Neural cell (in vitro differentiated cells): Measurements from ENCODE around the gene CARHSP1. TPM values are rescaled to one million over a fixed set of nuclear protein-coding genes. Genes with fewer than 3 reads are reported as not detected.

ENCODE experiments used
- H2AFZ ChIP-seq: fragments of 200-600, 300-800 bp; sonication (generic), shearing (Covaris generic); 2 replicates; pipeline ENCODE4 v1.6.0; 2014; ENCODE audit warnings: low read depth, mild to moderate bottlenecking, antibody characterized with exemption, low read length, moderate library complexity
- H3F3A ChIP-seq: fragments of 200-600 bp; shearing (Covaris generic); 2 replicates; pipeline ENCODE4 v1.6.1; 2016; ENCODE audit warnings: mild to moderate bottlenecking, moderate library complexity, mixed read lengths, antibody characterized with exemption, low read length; ENCODE audit not compliant: insufficient read depth, poor library complexity, severe bottlenecking
- H3K27ac ChIP-seq: fragments of 200-600, 300-800 bp; sonication (generic), shearing (Covaris generic); 2 replicates; pipeline ENCODE4 v1.5.1; 2014; ENCODE audit warnings: mild to moderate bottlenecking, low read length, moderate library complexity
- H3K27me3 ChIP-seq: fragments of 300-800, 200-600 bp; sonication (generic), shearing (Covaris generic); 2 replicates; pipeline ENCODE4 v1.6.0; 2014; ENCODE audit warnings: mild to moderate bottlenecking, low read depth, low read length, moderate library complexity; ENCODE audit not compliant: insufficient read depth
- H3K36me3 ChIP-seq: fragments of 300-800, 200-600 bp; sonication (generic), shearing (Covaris generic); 2 replicates; pipeline ENCODE4 v1.5.1; 2014; ENCODE audit warnings: mild to moderate bottlenecking, antibody characterized with exemption, low read length, moderate library complexity; ENCODE audit not compliant: insufficient read depth
- H3K4me2 ChIP-seq: fragments of 300-800, 200-600 bp; sonication (generic), shearing (Covaris generic); 2 replicates; pipeline ENCODE4 v1.6.0; 2014; ENCODE audit warnings: mild to moderate bottlenecking, low read length
- H3K4me3 ChIP-seq: fragments of 300-800, 200-600 bp; sonication (generic), shearing (Covaris generic); 2 replicates; pipeline ENCODE4 v1.5.1; 2014; ENCODE audit warnings: mild to moderate bottlenecking, low read length, moderate library complexity
- H3K79me2 ChIP-seq: fragments of 200-600 bp; shearing (Covaris generic); replicated peaks from 2 replicates; pipeline ENCODE4 v1.6.0; 2014; ENCODE audit warnings: mild to moderate bottlenecking, low read length, moderate library complexity; ENCODE audit not compliant: insufficient read depth
- H3K9ac ChIP-seq: fragments of 300-800, 200-600 bp; sonication (generic), shearing (Covaris generic); 2 replicates; pipeline ENCODE4 v1.6.1; 2016; ENCODE audit warnings: mild to moderate bottlenecking, low read length, mixed read lengths
- H3K9me2 ChIP-seq: fragments of 200-600 bp; shearing (Covaris generic); 2 replicates; pipeline ENCODE4 v1.6.1; 2016; ENCODE audit warnings: mild to moderate bottlenecking, low read length, mixed read lengths; ENCODE audit not compliant: insufficient read depth
- H3K9me3 ChIP-seq: fragments of 200-600, 300-800 bp; sonication (generic), shearing (Covaris generic); 2 replicates; pipeline ENCODE4 v1.6.1; 2016; ENCODE audit warnings: mild to moderate bottlenecking, mixed run types, low read length, moderate library complexity, mixed read lengths
- H4K20me1 ChIP-seq: fragments of 200-600 bp; shearing (Covaris generic); 2 replicates; pipeline ENCODE4 v1.6.1; 2016; ENCODE audit warnings: mild to moderate bottlenecking, mixed run types; ENCODE audit not compliant: insufficient read depth
- CTCF ChIP-seq: fragments of 450-650 bp; IDR thresholded peaks from 2 replicates; pipeline ENCODE4 v1.5.1; 2014; ENCODE audit warnings: antibody characterized with exemption, mild to moderate bottlenecking, moderate library complexity; ENCODE audit not compliant: poor library complexity, severe bottlenecking
- EP300 ChIP-seq: fragments of 450-650 bp; conservative IDR thresholded peaks from 2 replicates; pipeline ENCODE4 v1.6.1; 2014; ENCODE audit warnings: antibody characterized with exemption, mild to moderate bottlenecking, moderate library complexity; ENCODE audit not compliant: poor library complexity, severe bottlenecking
- EZH2 ChIP-seq: fragments of 200-600, 300-800 bp; shearing (Covaris generic), sonication (generic); IDR thresholded peaks from 2 replicates; pipeline ENCODE4 v1.6.1; 2014; ENCODE audit warnings: antibody characterized with exemption, low read length, borderline replicate concordance, mild to moderate bottlenecking; ENCODE audit not compliant: insufficient read depth, poor library complexity, severe bottlenecking
- MXI1 ChIP-seq: fragments of 450-650 bp; conservative IDR thresholded peaks from 2 replicates; pipeline ENCODE4 v1.6.1; 2014; ENCODE audit warnings: antibody characterized with exemption, mild to moderate bottlenecking; ENCODE audit not compliant: poor library complexity, severe bottlenecking
- POLR2AphosphoS5 ChIP-seq: IDR thresholded peaks from 2 replicates; pipeline ENCODE4 v1.6.1; 2012
- RAD21 ChIP-seq: fragments of 450-650 bp; conservative IDR thresholded peaks from 2 replicates; pipeline ENCODE4 v1.6.1; 2014; ENCODE audit warnings: antibody characterized with exemption, mild to moderate bottlenecking, moderate library complexity
- REST ChIP-seq: IDR thresholded peaks from 2 replicates; pipeline ENCODE4 v1.6.1; 2012; ENCODE audit warnings: borderline replicate concordance
- SMC3 ChIP-seq: fragments of 450-650 bp; conservative IDR thresholded peaks from 2 replicates; pipeline ENCODE4 v1.6.1; 2014; ENCODE audit warnings: antibody characterized with exemption, mild to moderate bottlenecking, moderate library complexity; ENCODE audit not compliant: poor library complexity
- TAF1 ChIP-seq: IDR thresholded peaks from 2 replicates; pipeline ENCODE4 v1.6.1; 2012; ENCODE audit warnings: low read depth
- polyA plus RNA-seq: library from polyadenylated mRNA; depleted of rRNA; stranded (reverse); fragments of >200 nt; gene quantifications from 2 replicates; pipeline ENCODE4 v1.2.3, GENCODE V29; 2014

CARHSP1 gene
- polyA plus RNA-seq, 1 donor from 2014 or later, result 102 TPM

- H3K9ac ChIP-seq, result no peak overlapping the region
- H4K20me1 ChIP-seq, result no peaks in the 10 kb centered on the region
- H3K79me2 ChIP-seq, result no peaks in the 10 kb centered on the region
- H3K4me3 ChIP-seq, result no peak overlapping the region
- H3K36me3 ChIP-seq, result no peaks in the 10 kb centered on the region
- no peak overlapping the region for H3K27ac ChIP-seq
- H3K27me3 ChIP-seq, result no peaks in the 10 kb centered on the region
- no peaks in the 10 kb centered on the region for H3K9me2 ChIP-seq
- no peak overlapping the region for H2AFZ ChIP-seq
- no peaks in the 10 kb centered on the region for H3K9me3 ChIP-seq
- no peaks in the 10 kb centered on the region for H3F3A ChIP-seq
- H3K4me2 ChIP-seq, result no peak overlapping the region
- TF ChIP-seq POLR2AphosphoS5, result no peak
- TF ChIP-seq REST, result no peak
- TF ChIP-seq SMC3, result no peak
- TF ChIP-seq RAD21, result no peak
- TF ChIP-seq EP300, result no peak
- TF ChIP-seq CTCF, result no peak
These were observed 60.0 kb downstream of the CARHSP1 start for GRCh38 chr16:8808613-8809353.

GRCh38 chr16:8808009-8808408 is 60.8 kb downstream of the CARHSP1 start:
- H3K27me3 ChIP-seq, result no peaks in the 10 kb centered on the region
- no peak overlapping the region for H3K4me3 ChIP-seq
- H3K9ac ChIP-seq, result no peak overlapping the region
- no peaks in the 10 kb centered on the region for H3K36me3 ChIP-seq
- no peaks in the 10 kb centered on the region for H3K79me2 ChIP-seq
- H4K20me1 ChIP-seq, result no peaks in the 10 kb centered on the region
- H3K4me2 ChIP-seq, result no peak overlapping the region
- no peak for TF ChIP-seq TAF1
- no peak for TF ChIP-seq EZH2
- no peak for TF ChIP-seq POLR2AphosphoS5
- no peak for TF ChIP-seq MXI1
- TF ChIP-seq EP300, result no peak
- no peak for TF ChIP-seq SMC3
- no peak for TF ChIP-seq REST
- no peak for TF ChIP-seq CTCF
- TF ChIP-seq RAD21, result no peak
- H3K27ac ChIP-seq, result no peak overlapping the region
- no peaks in the 10 kb centered on the region for H3K9me3 ChIP-seq
- H2AFZ ChIP-seq, result no peak overlapping the region
- no peaks in the 10 kb centered on the region for H3K9me2 ChIP-seq
- H3F3A ChIP-seq, result no peaks in the 10 kb centered on the region
